PFSK-1 (cell line): Measurements from ENCODE around the gene ACOT12.

Experiments used
- POLR2AphosphoS5 ChIP-seq: IDR thresholded peaks from 2 replicates; pipeline ENCODE4 v1.6.1; 2012; ENCODE audit warnings: low read depth, mild to moderate bottlenecking, control low read depth, low read length, moderate library complexity
- REST ChIP-seq, 2 experiments: IDR thresholded peaks; 2 replicates each; pipeline versions ENCODE4 v1.6.1 to v1.8.0; 2011 to 2012; ENCODE audit warnings: low read depth in 2 of 2, low read length in 2 of 2, control low read depth in 1 of 2, inconsistent platforms in 1 of 2, mild to moderate bottlenecking in 1 of 2, moderate library complexity in 1 of 2; ENCODE audit not compliant: insufficient read depth in 1 of 2

GRCh38 chr5:81308836-81309235 is 85.1 kb downstream of the ACOT12 start:
- TF ChIP-seq POLR2AphosphoS5 (no peak), REST (IDR thresholded peaks at IDR 0.05; ENCODE audit: insufficient read depth in 1 of 2, low read depth in 2 of 2, low read length in 2 of 2) (no peak)
